ENCODE results near the gene ASCL5. TPM values are rescaled to one million over a fixed set of nuclear protein-coding genes. Genes with fewer than 3 reads are reported as not detected.
"Not testable (repeated sequence)": the region's sequence is repeated elsewhere in the genome, so short reads cannot be mapped to it uniquely, and the experiment has no call there.

The ASCL5 gene
- total and polyA plus RNA-seq, 4 experiments from 2014 or later = 0.30 TPM; not detected in 3

DNA sequence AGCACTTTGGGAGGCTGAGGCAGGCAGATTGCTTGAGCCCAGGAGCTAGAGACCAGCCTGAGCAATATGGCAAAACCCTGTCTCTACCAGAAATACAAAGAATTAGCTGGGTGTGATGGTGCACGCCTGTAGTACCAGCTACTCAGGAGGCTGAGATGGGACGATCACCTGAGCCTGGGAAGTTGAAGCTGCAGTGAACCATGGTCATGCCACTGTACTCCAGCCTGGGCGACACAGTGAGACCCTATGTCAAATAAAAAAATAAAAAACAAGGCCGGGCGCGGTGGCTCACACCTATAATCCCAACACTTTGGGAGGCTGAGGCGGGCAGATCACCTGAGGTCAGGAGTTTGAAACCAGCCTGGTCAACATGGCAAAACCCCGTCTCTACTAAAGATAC, 36.1 kb upstream of the ASCL5 start:
- POLR2A ChIA-PET (ENCODE audit: partially characterized antibody); H3K36me3 ChIP-seq (ENCODE audit: insufficient read depth, low read length); H3K4me3 Mint-ChIP-seq: not testable (repeated sequence)

GRCh38 chr1:201157949-201158348, 31.0 kb upstream of the ASCL5 start:
- Histone ChIP-seq H3K27me3 (ENCODE audit: insufficient read depth, low read length) (no peaks in the 10 kb centered on the region), H3K9me3 (ENCODE audit: control insufficient read depth in 1 of 2, low read length in 2 of 2) (no peaks in the 10 kb centered on the region), H3K27ac (ENCODE audit: low read depth, low read length) (no peak overlapping the region), H3K36me3 (ENCODE audit: insufficient read depth, low read length) (no peaks in the 10 kb centered on the region), H3K4me3 (ENCODE audit: low read length in 2 of 2) (no peak overlapping the region), H3K4me1 (ENCODE audit: insufficient read depth, low read length) (peaks cover 16% of the 10 kb centered on the region)
- Mint-ChIP-seq H3K4me1 (peaks cover 11 to 26% (median 15%) of the 10 kb centered on the region in 4 donors), H3K27ac (no peak overlapping the region), H3K36me3 (peaks cover 0 to 4% of the 10 kb centered on the region in 2 donors), H3K4me3 (peak overlapping the region in 1 of 8 donors; percentile 10), H3K27me3 (peaks cover 10 to 24% of the 10 kb centered on the region in 2 donors), H3K9me3 (peaks cover 0 to 2% (median 0%) of the 10 kb centered on the region in 8 donors)
- ChIA-PET POLR2A (ENCODE audit: partially characterized antibody) (interaction anchor here (0.8 kb wide), 1 partner anchor 13 kb away, joined by 3 read pairs; no protein-coding TSS in a partner anchor), CTCF (ENCODE audit: partially characterized antibody) (interaction anchor here (0.5 to 2.2 kb wide), 2 partner anchors 12 to 39 kb away, joined by 3 to 9 read pairs; no protein-coding TSS in a partner anchor)
- no peak for DNase-seq
- intact Hi-C loops (cut with micrococcal nuclease) = no loop called here

More for the DNA sequence above, 36.1 kb upstream of the ASCL5 start:
- DNase-seq; intact Hi-C loops (cut with micrococcal nuclease); H3K4me1 ChIP-seq (ENCODE audit: insufficient read depth, low read length); H3K9me3 ChIP-seq (ENCODE audit: control insufficient read depth in 1 of 2, low read length in 2 of 2); H3K9me3 Mint-ChIP-seq; H3K27me3 ChIP-seq (ENCODE audit: insufficient read depth, low read length); H3K4me1 Mint-ChIP-seq; H3K4me3 ChIP-seq (ENCODE audit: low read length in 2 of 2); H3K36me3 Mint-ChIP-seq; H3K27ac Mint-ChIP-seq; CTCF ChIA-PET (ENCODE audit: partially characterized antibody); H3K27ac ChIP-seq (ENCODE audit: low read depth, low read length): not testable (repeated sequence)
- peaks cover 7 to 11% of the 10 kb centered on the region in 2 donors for H3K27me3 Mint-ChIP-seq

GRCh38 chr1:201156819-201157218, 29.8 kb upstream of the ASCL5 start:
- peaks cover 10 to 24% of the 10 kb centered on the region in 2 donors for H3K27me3 Mint-ChIP-seq
- CTCF ChIA-PET (ENCODE audit: partially characterized antibody) = no interaction called here
- peaks cover 0 to 4% of the 10 kb centered on the region in 2 donors for H3K36me3 Mint-ChIP-seq
- DNase-seq = no peak
- H3K27ac ChIP-seq (ENCODE audit: low read depth, low read length) = no peak overlapping the region
- H3K27ac Mint-ChIP-seq = no peak overlapping the region
- peaks cover 21% of the 10 kb centered on the region for H3K4me1 ChIP-seq (ENCODE audit: insufficient read depth, low read length)
- H3K9me3 Mint-ChIP-seq = no peaks in the 10 kb centered on the region
- H3K27me3 ChIP-seq (ENCODE audit: insufficient read depth, low read length) = no peaks in the 10 kb centered on the region
- peak overlapping the region in 2 of 8 donors; percentile 2 to 9 for H3K4me3 Mint-ChIP-seq
- peaks cover 14 to 33% (median 20%) of the 10 kb centered on the region in 4 donors for H3K4me1 Mint-ChIP-seq
- H3K9me3 ChIP-seq (ENCODE audit: control insufficient read depth in 1 of 2, low read length in 2 of 2) = no peaks in the 10 kb centered on the region
- intact Hi-C loops (cut with micrococcal nuclease) = no loop called here
- POLR2A ChIA-PET (ENCODE audit: partially characterized antibody) = interaction anchor here (0.7 kb wide), 1 partner anchor 13 kb away, joined by 3 read pairs; no protein-coding TSS in a partner anchor
- no peaks in the 10 kb centered on the region for H3K36me3 ChIP-seq (ENCODE audit: insufficient read depth, low read length)
- H3K4me3 ChIP-seq (ENCODE audit: low read length in 2 of 2) = no peak overlapping the region

- Histone ChIP-seq H3K4me3 (ENCODE audit: low read length in 2 of 2) (no peak overlapping the region), H3K27ac (ENCODE audit: low read depth, low read length) (no peak overlapping the region), H3K36me3 (ENCODE audit: insufficient read depth, low read length) (no peaks in the 10 kb centered on the region), H3K27me3 (ENCODE audit: insufficient read depth, low read length) (no peaks in the 10 kb centered on the region), H3K4me1 (ENCODE audit: insufficient read depth, low read length) (peaks cover 21% of the 10 kb centered on the region), H3K9me3 (ENCODE audit: control insufficient read depth in 1 of 2, low read length in 2 of 2) (no peaks in the 10 kb centered on the region)
- Mint-ChIP-seq H3K4me3 (peak overlapping the region in 2 of 8 donors; percentile 2 to 9), H3K4me1 (peaks cover 15 to 33% (median 20%) of the 10 kb centered on the region in 4 donors), H3K9me3 (no peaks in the 10 kb centered on the region), H3K36me3 (peaks cover 2 to 7% of the 10 kb centered on the region in 2 donors), H3K27me3 (peaks cover 10 to 23% of the 10 kb centered on the region in 2 donors), H3K27ac (no peak overlapping the region)
- ChIA-PET CTCF (ENCODE audit: partially characterized antibody) (interaction anchor here (2.6 kb wide), 1 partner anchor 42 kb away, joined by 11 read pairs; no protein-coding TSS in a partner anchor), POLR2A (ENCODE audit: partially characterized antibody) (interaction anchor here (0.7 kb wide), 1 partner anchor 13 kb away, joined by 3 read pairs; no protein-coding TSS in a partner anchor)
- intact Hi-C loops (cut with micrococcal nuclease) = no loop called here
- no peak for DNase-seq
Observed at GRCh38 chr1:201156346-201156745, 29.4 kb upstream of the ASCL5 start.

DNA sequence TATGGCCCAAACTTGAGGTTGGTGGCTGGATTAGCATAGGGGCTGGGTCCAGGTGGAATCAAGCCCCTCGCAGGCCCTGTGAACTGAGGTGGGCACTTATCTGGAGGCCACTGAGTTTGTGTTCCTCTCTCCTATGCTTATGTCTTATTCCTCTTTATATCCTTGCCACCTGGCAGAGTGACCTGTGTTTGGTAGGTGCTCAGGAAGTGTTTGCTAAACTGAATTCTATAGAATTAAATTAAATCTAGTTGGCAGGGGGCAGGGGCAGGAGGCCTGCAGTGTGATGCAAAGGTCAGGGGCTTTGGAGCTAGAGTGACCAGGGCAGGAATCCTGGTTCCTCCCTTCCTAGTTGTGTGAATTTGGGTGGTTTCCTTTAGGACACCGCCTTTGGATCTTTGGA, 28.4 kb upstream of the ASCL5 start:
- peaks cover 6 to 19% of the 10 kb centered on the region in 2 donors for H3K27me3 Mint-ChIP-seq
- POLR2A ChIA-PET (ENCODE audit: partially characterized antibody) = no interaction called here
- CTCF ChIA-PET (ENCODE audit: partially characterized antibody) = interaction anchor here (1.2 to 2.6 kb wide), 2 partner anchors 37 to 41 kb away, joined by 4 to 11 read pairs; no protein-coding TSS in a partner anchor

GRCh38 chr1:201154389-201155165, 27.6 kb upstream of the ASCL5 start, which contains the start of gene TMEM9:
TSS of gene TMEM9 (minus strand) at chr1:201154474. CDS start at chr1:201153923, 551 bp downstream.
- peak; percentile 95 to 98 (median 96) for DNase-seq
- H3K27me3 Mint-ChIP-seq = peaks cover 6 to 18% of the 10 kb centered on the region in 2 donors
- peaks cover 9 to 16% of the 10 kb centered on the region in 2 donors for H3K36me3 Mint-ChIP-seq
- H3K4me1 ChIP-seq (ENCODE audit: insufficient read depth, low read length) = peaks cover 21% of the 10 kb centered on the region
- no peaks in the 10 kb centered on the region for H3K9me3 Mint-ChIP-seq
- peak within 1 kb of the TSS; percentile 48 for H3K27ac ChIP-seq (ENCODE audit: low read depth, low read length)
- H3K27ac Mint-ChIP-seq = peak within 1 kb of the TSS; percentile 89 to 94 (median 94)
- H3K27me3 ChIP-seq (ENCODE audit: insufficient read depth, low read length) = no peaks in the 10 kb centered on the region
- intact Hi-C loops (cut with micrococcal nuclease) = loop anchor here (1.0 to 5.0 kb wide), 3 partner anchors 16 to 132 kb away; partner anchors contain the start of gene KIF21B
- H3K4me3 Mint-ChIP-seq = peak within 1 kb of the TSS; percentile 88 to 96 (median 92)
- H3K9me3 ChIP-seq (ENCODE audit: control insufficient read depth in 1 of 2, low read length in 2 of 2) = no peaks in the 10 kb centered on the region
- ChIA-PET CTCF (ENCODE audit: partially characterized antibody) (interaction anchor here (0.7 to 2.6 kb wide), 6 partner anchors 16 to 135 kb away, joined by 3 to 11 read pairs (median 4); no protein-coding TSS in a partner anchor), POLR2A (ENCODE audit: partially characterized antibody) (interaction anchor here (1.0 to 1.6 kb wide), 4 partner anchors 17 to 135 kb away, joined by 4 to 8 read pairs (median 6); partner anchors contain the start of gene KIF21B)
- peaks cover 18 to 33% (median 22%) of the 10 kb centered on the region in 4 donors for H3K4me1 Mint-ChIP-seq
- no peaks in the 10 kb centered on the region for H3K36me3 ChIP-seq (ENCODE audit: insufficient read depth, low read length)
- peak within 1 kb of the TSS; percentile 64 to 73 for H3K4me3 ChIP-seq (ENCODE audit: low read length in 2 of 2)

More for the DNA sequence above, 28.4 kb upstream of the ASCL5 start:
- Histone ChIP-seq H3K36me3 (ENCODE audit: insufficient read depth, low read length) (no peaks in the 10 kb centered on the region), H3K4me1 (ENCODE audit: insufficient read depth, low read length) (peaks cover 21% of the 10 kb centered on the region), H3K27me3 (ENCODE audit: insufficient read depth, low read length) (no peaks in the 10 kb centered on the region), H3K9me3 (ENCODE audit: control insufficient read depth in 1 of 2, low read length in 2 of 2) (no peaks in the 10 kb centered on the region), H3K4me3 (ENCODE audit: low read length in 2 of 2) (no peak overlapping the region), H3K27ac (ENCODE audit: low read depth, low read length) (no peak overlapping the region)
- Mint-ChIP-seq H3K4me3 (peak overlapping the region in 5 of 8 donors; percentile 8 to 93 (median 24)), H3K36me3 (peaks cover 9 to 14% of the 10 kb centered on the region in 2 donors), H3K4me1 (peaks cover 18 to 33% (median 22%) of the 10 kb centered on the region in 4 donors), H3K9me3 (no peaks in the 10 kb centered on the region), H3K27ac (peak overlapping the region in 1 of 7 donors; percentile 9)
- intact Hi-C loops (cut with micrococcal nuclease) = no loop called here
- no peak for DNase-seq

All from CD4-positive, alpha-beta memory T cell (primary cell).